HG02885 (cell line): ENCODE results near the gene TMEM92.
"Not testable (repeated sequence)": the region's sequence is repeated elsewhere in the genome, so short reads cannot be mapped to it uniquely, and the experiment has no call there.

Experiments
- ATAC-seq: cut with Tn5 transposase; IDR thresholded peaks from one replicate; pipeline ENCODE4 v1.9.1; 2021; ENCODE audit warnings: mild to moderate bottlenecking; ENCODE audit not compliant: unreplicated experiment, poor library complexity

Gene TMEM92

GRCh38 chr17:50261051-50261915 is 13.0 kb upstream of the TMEM92 start:
- no peak for ATAC-seq

DNA sequence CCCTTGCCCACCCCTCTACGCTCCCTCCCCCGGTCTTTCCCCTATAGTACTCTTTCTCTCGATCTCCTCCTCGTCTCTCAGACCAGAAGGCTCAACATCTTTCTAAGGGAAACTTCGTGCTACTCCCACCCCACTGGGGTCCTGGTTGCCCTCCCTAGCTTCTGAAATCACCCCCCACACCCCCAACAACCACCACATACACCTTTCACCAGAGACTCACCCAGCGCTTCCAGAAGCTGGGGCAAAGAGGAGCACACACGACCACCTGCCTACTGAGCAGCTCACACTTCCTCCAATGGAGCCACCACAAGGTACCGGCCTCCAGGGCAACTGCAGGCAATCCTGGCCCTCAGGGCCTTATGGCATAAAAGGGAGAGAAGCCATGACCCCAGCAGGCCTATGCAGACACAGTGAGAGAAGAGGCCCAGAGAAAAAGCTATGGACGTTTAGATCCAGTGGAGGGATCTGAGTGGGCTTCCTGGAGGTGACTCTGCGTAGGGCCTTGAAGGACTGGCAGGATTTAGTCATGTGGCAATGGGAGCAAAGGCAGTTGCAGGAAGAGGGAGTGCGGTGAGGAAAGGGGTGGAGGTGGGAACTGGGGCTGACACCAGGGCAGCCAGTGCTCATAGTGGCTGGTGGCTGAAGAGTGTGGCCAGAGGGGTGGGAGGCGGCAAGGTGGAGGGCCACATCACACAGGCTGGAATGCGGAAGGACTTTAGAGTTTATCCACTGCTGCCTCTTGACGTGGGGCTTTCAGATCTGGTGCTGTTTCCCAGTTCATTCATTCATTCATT is 12.1 kb upstream of the TMEM92 start:
- no peak for ATAC-seq

GRCh38 chr17:50263331-50264262 is 10.7 kb upstream of the TMEM92 start:
- no peak for ATAC-seq

GRCh38 chr17:50264263-50265113 is 9.8 kb upstream of the TMEM92 start:
- no peak for ATAC-seq

GRCh38 chr17:50265212-50265611 is 9.1 kb upstream of the TMEM92 start:
- ATAC-seq, result no peak

DNA sequence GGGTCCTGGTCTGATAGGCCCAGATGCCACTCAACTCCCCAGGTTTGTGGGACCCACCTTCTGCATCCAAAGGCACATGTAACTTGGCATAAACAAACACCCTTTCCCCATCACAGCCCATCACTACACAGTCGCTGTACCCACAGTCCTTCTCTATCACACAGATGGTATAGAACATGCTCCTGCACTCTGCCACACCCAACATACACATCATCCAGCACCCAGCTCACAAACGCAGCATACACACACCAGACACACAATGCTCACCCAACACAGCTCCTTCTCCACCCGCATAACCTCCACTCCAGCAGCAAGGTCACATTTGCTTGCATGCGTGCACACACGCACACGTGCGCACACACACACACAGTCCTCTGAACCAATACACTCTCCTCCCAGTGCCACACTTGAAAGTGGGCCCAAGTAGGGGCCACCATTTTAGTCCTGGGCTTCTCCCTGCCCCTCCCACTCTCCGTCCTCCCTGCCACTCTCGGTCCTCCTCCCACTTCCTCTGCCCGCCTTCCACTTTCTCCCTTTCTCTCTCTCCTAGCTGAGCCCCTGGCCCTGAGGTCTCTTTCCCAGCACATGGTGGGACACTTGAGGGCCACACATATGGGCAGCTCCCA is 8.5 kb upstream of the TMEM92 start:
- no peak for ATAC-seq

GRCh38 chr17:50266384-50267073 is 7.7 kb upstream of the TMEM92 start:
- no peak for ATAC-seq

DNA sequence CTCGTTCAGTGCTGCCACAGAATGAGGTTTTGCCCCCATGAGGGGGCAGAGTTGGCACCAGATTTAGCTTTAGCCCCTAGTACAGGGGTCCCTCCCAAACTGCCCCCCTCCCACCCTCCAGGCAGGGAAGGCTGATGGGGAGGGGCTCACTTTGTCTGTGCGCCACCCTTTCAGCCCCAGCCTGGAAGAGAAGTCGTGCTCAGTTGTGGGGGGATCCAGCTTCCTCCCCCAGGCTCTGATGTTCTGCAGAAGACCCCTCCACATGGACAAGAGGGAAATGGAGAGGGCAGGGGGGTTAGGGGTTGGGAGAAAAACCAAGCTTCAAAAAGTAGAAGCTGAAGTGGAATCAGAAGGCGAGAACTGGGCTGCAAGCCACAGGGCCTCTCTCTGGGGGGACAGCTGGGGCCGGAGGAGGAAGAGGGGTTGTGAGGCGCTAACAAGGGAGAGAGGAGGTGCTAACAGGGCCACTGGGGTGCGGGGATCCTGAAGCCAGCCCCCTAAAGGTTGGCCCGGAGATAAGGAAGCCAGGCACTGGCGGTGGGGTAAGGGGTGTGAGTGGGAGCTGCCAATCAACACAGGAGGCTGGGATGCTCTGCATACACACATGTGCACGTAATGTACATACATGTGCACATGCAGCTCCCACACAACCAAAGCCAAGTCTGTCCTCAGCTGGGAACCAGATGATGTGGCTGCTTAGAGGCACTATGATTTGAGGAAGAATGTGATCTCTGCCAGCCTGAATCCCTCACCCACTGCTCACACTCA is 7.0 kb upstream of the TMEM92 start:
- ATAC-seq, result no peak

DNA sequence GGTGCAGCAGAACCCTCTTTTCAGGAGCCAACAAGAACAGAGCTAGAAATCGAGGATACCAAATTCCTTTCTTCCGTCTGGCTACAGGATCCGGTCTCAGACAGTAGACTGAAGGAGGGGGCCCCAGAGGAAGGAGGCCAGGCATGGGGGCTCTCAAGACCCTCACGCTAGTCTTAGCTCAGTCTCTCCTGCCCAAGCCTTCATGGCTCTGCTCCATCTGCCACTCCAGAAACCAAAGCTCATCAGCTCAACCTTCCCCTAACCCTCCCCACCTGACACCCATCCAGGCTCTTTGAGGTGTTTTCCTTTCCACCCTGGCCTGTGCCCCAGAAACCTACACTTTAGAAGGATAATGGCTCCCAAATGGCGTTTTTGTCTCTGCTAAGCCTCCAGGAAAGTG is 6.2 kb upstream of the TMEM92 start:
- ATAC-seq, result no peak

GRCh38 chr17:50268743-50269275 is 5.5 kb upstream of the TMEM92 start:
- no peak for ATAC-seq

GRCh38 chr17:50269477-50270434 is 4.5 kb upstream of the TMEM92 start:
- ATAC-seq, result peak; percentile 61

DNA sequence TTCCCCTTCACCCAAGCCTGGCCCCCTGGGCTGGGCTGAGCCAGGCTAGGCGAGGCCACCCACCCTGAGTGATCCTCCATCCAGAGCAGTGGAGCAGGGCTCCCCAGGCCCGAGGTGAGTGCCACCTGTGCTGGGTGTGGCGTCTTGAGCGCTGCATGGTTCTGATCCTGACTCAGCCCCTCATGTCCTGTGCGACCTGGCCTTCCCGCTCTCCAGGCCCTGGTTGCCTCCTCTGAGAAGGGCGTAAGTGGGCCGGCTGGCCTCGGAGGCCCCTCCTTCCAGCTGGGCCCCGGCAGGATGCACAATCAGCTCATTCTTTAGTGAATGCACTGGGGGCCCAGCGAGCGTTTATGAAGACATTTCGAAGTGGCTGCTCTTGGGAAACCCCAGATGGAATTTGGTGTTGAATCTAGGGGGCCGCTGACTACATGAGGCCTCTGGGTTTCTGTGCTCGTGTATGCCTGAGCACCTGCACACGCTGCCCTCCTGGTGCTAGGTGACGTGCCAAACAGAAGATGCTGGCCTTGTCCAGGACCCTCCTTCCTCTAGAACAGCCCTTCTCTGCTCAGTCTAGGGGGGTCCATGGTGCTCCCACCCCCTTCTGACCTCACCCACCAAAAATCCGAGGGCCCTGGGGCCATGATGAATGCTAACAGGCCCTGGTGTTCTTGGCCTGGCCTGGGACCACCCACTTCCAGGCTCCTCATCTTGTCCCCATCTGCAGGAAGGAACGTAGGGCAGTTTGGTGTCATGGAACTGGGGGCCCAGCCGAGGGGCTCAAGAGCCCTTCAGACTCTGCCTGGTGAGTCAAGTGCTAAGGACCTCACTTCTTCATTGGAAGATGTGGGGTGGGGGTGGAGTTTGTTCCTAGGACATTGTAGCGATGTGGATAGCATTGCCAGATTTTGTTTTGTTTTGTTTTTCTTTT is 3.6 kb upstream of the TMEM92 start:
- no peak for ATAC-seq

DNA sequence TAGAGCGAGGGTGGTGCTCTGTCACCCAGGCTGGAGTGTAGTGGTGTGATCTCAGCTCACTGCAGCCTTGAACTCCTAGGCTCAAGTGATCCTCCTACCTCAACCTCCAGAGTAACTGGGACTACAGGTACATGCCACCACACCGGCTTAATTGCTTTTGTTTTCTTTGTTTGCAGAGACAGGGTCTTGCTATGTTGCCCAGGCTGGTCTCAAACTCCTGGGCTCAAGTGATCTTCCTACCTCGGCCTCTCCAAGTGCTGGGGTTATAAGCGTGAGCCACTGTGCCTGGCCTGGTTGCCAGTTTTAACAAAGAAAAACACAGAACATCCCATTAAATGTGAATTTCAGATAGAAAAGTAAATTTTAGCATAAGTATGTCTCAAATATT is 2.9 kb upstream of the TMEM92 start:
- not testable (repeated sequence) for ATAC-seq

GRCh38 chr17:50272246-50272645 is 2.0 kb upstream of the TMEM92 start:
- ATAC-seq, result no peak
